Caki2 (cell line): ENCODE results near the gene POFUT2. TPM values are rescaled to one million over a fixed set of nuclear protein-coding genes. Genes with fewer than 3 reads are reported as not detected.

Experiments used
- DNase-seq: peaks from one replicate; pipeline ENCODE4 v3.0.0-alpha.2; 2015; ENCODE audit warnings: low read depth
- in situ Hi-C: cut with HindIII; loops from 2 replicates; pipeline ENCODE4 v1.10.0; 2016; ENCODE audit warnings: low sequenced_read_pairs, low pct_unique_long_range_greater_than_20kb, mixed read lengths
- total RNA-seq: library from RNA; depleted of rRNA; stranded (reverse); fragments of >200 nt; shearing (Covaris generic); gene quantifications from 2 replicates; pipeline ENCODE4 v1.2.3, GENCODE V29; 2014; ENCODE audit warnings: low replicate concordance

The POFUT2 gene
- total RNA-seq, 1 experiment from 2014 or later: 35.2 TPM

- no peak for DNase-seq
- in situ Hi-C loops: no loop called here
These were observed 7.4 kb downstream of the POFUT2 start for GRCh38 chr21:45280178-45280821.

DNA sequence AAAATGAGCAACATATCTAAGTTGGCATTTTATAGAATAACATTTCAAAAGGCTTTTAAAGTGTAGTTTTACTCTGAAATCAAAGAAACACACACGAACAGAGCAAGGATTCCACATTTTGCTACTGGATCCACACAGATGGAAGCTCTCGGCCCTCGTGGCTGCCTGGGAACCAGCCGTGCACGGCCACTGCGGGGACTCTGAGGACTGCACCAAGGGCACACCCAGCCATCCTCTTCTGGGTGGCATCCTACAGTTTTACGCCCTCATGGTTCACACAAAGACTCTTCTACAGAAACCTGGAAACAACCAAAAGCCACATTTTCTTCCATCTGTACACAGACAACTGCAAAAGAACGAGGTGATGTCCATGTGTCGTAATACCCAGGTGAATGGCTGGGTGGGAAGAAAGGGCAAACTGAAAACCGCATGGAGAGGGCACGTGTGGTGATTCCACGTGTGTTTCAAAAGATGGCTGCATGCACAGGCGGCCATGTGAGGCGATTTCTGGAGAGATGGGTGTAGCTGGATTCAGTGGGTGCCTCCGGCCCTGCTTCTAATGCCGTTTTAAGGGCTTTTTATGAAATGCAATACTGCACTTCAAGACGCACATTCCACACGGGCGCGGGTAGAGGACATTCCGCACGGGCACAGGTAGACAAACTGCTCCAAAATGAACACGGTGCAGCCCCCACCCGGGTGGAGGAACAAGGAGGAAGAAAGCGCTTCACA lies 8.1 kb downstream of the POFUT2 start:
- in situ Hi-C loops: no loop called here
- DNase-seq: no peak

GRCh38 chr21:45278156-45278911 lies 9.4 kb downstream of the POFUT2 start:
- in situ Hi-C loops: no loop called here
- DNase-seq: no peak

- DNase-seq: no peak
- in situ Hi-C loops: no loop called here
These were observed 10.3 kb downstream of the POFUT2 start for GRCh38 chr21:45277101-45278045.

- in situ Hi-C loops: no loop called here
These were observed 11.1 kb downstream of the POFUT2 start for GRCh38 chr21:45276596-45276995.

GRCh38 chr21:45270306-45270821 lies 17.3 kb downstream of the POFUT2 start:
- in situ Hi-C loops: no loop called here
- DNase-seq: no peak

More at GRCh38 chr21:45276596-45276995, 11.1 kb downstream of the POFUT2 start:
- DNase-seq: no peak

DNA sequence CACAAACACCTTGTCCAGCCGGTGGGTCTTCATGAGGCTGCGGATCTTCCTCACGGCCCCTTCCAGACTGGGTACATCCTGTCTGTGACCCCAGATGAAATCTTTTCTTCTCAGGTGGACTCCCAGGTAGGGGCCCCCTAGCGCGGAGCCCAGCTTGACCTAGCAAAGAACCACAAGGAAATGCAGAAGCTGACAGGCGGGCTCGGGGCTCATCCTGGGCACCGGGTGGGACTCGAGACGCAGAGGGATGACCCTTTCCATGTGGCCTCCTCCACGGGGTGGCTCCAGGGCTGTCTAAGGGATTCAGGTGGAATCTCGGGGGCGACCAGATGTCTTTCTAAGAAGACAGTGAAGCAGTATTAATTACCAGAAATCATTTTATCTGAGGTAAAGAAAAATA lies 17.8 kb downstream of the POFUT2 start:
- in situ Hi-C loops: no loop called here

GRCh38 chr21:45267390-45267760 lies 20.3 kb downstream of the POFUT2 start:
- in situ Hi-C loops: no loop called here
- no peak for DNase-seq

More for the DNA sequence above, 17.8 kb downstream of the POFUT2 start:
- no peak for DNase-seq

DNA sequence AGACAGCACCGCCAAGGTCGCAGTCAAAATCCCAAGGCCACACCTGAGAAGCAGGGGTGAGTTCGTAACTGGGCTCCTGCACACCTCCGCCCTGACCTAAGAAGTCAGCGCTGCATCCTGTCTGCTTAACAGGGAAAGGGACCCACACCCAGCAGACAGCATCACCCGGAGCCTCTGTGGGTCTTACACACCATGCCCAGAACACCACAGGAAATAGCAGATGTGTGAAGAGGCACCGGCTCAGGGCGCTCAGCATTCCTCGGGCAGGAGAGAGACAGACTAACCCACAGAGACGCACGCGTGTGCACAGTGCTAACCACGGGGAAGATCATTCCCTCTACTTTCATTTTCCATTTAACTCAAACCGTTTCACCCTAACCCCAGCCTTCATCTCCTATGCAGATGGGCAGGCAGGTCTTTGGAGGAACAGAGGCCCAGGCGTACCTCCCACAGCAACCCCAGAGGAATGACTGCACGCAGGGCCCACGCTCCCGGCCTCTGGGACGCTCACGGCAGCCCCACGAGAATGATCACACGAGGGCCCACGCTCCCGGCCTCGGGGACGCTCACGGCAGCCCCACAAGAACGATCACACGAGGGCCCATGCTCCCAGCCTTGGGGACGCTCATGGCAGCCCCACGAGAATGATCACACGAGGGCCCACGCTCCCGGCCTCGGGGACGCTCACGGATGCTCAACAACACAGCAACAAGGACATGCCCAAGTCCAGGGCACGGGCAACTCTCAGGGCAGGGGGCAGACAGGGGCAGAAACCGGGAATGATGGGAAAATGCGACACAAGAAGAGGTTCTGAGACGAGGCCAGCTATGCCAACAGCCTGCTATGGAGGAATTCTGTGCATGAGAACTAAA lies 20.9 kb downstream of the POFUT2 start:
- DNase-seq: no peak
- in situ Hi-C loops: no loop called here

DNA sequence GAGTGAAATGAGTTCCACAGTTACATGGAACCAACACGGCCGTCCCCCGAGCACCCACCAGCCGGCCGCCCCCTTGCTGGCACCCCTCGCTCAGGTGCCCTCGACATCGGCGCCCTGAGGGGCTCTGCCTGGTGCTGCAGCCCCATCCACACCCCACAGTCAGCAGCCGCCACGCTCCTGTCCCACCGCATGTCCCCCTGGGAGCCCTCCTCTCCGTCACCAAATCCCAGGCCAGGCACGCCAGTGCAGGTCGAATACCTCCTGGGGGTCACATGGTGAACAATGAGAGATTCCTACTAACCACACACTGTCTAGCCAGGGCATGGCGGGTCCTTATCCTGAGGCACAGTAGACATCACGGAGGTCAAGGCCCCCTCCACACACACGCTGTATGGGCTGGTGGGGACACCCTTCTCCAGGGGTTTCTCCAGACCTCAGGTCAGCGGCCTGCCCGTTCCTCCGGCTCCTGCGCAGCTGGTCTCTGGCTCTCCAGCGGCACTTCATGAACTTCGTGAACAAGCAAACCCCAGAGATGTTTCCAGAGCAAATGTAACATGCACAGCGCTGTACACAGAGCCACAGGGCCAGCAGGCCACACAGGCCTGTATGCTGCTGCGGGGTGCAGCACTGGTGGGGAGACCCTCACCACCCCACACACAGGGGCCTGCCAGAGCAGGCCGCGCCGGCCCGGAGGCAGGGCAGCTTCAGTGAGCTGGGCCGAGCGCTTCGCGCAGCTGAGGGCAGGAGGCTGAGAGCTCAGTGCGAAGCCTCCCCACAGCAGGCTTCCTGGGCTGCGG lies 21.8 kb downstream of the POFUT2 start:
- DNase-seq: no peak
- in situ Hi-C loops: no loop called here

- DNase-seq: no peak
- in situ Hi-C loops: no loop called here
These were observed 22.7 kb downstream of the POFUT2 start for GRCh38 chr21:45264912-45265515.

DNA sequence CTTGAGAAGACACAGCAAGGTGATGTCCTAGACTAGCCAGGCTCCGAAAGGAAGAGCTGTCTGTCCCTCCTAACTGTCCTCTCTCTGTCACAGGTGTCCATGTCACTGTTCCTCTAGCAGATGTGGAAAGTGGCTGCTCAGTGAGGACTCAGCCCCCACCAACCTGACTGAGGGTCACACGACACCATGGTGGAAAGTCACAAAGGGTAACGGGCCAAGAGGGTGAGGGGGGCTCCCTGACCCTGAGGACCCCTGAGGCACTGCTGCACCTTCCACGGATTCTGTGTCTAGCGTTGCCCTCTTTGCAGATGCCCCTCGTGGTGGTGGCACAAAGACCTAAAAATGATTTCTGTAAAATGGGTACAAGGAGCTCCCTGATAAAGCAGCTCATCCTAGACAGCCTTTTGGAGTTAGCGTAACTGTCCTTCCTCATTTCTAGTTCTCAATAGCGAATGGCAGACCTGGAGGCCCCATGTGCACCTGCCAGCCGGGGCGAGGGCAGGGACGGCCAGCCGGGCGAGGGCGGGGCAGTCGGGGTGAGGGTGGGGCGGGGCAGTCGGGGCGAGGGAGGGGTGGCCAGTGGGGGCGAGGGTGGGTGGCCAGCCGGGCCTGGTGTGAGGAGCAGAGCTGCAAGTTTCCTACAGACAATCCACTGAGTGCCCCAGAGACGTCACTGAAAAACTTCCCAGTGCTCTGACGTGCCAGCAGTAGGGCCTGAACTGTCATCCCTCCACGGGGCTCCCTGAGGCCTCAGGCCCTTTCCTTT lies 23.4 kb downstream of the POFUT2 start:
- no peak for DNase-seq
- in situ Hi-C loops: no loop called here

GRCh38 chr21:45263534-45263933 lies 24.2 kb downstream of the POFUT2 start:
- no peak for DNase-seq
- in situ Hi-C loops: no loop called here

- in situ Hi-C loops: no loop called here
- no peak for DNase-seq
These were observed 25.1 kb downstream of the POFUT2 start for GRCh38 chr21:45262616-45263015.

DNA sequence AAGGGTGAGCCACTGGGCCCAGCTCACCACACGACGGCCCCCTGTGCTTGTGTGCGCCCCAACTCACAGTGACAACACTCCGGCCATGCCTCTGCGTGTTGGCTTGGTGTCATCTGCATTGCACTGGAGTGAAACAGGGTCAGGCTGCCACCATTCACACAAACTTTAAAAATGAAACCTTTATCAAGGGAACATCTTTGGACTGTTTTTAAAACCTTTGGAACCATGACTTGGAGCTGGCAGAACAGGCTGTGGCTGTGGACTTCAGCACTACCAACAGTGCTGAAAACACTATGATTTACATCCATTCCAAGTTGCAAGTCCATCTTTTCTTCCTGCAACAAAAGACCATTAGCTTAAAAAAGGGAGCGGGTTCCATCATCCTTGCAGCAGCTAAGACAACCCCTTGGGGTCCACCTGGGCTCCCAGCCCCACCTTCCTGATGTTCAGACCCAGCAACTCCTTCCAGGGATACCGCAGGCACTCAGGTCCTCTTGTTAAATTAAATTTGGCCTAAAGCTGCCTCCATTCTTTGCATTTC lies 25.6 kb downstream of the POFUT2 start:
- in situ Hi-C loops: no loop called here
- DNase-seq: no peak
